Mesothelial cell of epicardium (in vitro differentiated cells): Measurements from ENCODE around the gene WDR11. TPM values are rescaled to one million over a fixed set of nuclear protein-coding genes. Genes with fewer than 3 reads are reported as not detected.

ENCODE experiments used
- DNase-seq, 2 experiments: peaks; one replicate each; pipeline ENCODE4 v3.0.0; 2021; ENCODE audit warnings: low spot score in 2 of 2; ENCODE audit not compliant: unreplicated experiment in 2 of 2
- H3K27ac Mint-ChIP-seq: 2 replicates; pipeline ENCODE4 v1.8.0; 2021; ENCODE audit warnings: mixed read lengths
- H3K27me3 Mint-ChIP-seq: 2 replicates; pipeline ENCODE4 v1.8.0; 2021; ENCODE audit warnings: low read depth, mixed read lengths
- H3K36me3 Mint-ChIP-seq: 2 replicates; pipeline ENCODE4 v1.8.0; 2021; ENCODE audit warnings: mixed read lengths
- H3K4me1 Mint-ChIP-seq: 2 replicates; pipeline ENCODE4 v1.8.0; 2021; ENCODE audit warnings: mixed read lengths
- H3K4me3 Mint-ChIP-seq: 2 replicates; pipeline ENCODE4 v1.8.0; 2021; ENCODE audit warnings: mild to moderate bottlenecking, moderate library complexity, mixed read lengths
- H3K9me3 Mint-ChIP-seq: 2 replicates; pipeline ENCODE4 v1.8.0; 2021; ENCODE audit warnings: mixed read lengths
- CTCF ChIP-seq: fragments of 200-600 bp; sonication (generic); IDR thresholded peaks from one replicate; pipeline ENCODE4 v1.5.0; 2021; ENCODE audit warnings: antibody characterized with exemption; ENCODE audit not compliant: unreplicated experiment
- total RNA-seq: library from RNA; stranded (reverse); gene quantifications from 3 replicates; pipeline ENCODE4 v1.2.1, GENCODE V29; 2021

Gene WDR11
- total RNA-seq, 1 donor from 2014 or later = 76.0 TPM

- Mint-ChIP-seq H3K36me3 (no peaks in the 10 kb centered on the region), H3K27ac (no peak overlapping the region), H3K9me3 (no peaks in the 10 kb centered on the region), H3K4me1 (no peaks in the 10 kb centered on the region), H3K4me3 (no peak overlapping the region), H3K27me3 (peaks cover 35% of the 10 kb centered on the region)
- TF ChIP-seq CTCF = no peak
- DNase-seq = no peak
Observed at GRCh38 chr10:120835603-120836002, 15.6 kb upstream of the WDR11 start.

GRCh38 chr10:120838941-120839340 lies 12.2 kb upstream of the WDR11 start:
- H3K9me3 Mint-ChIP-seq = no peaks in the 10 kb centered on the region
- DNase-seq = no peak
- no peak for TF ChIP-seq CTCF
- no peak overlapping the region for H3K4me3 Mint-ChIP-seq
- no peaks in the 10 kb centered on the region for H3K4me1 Mint-ChIP-seq
- H3K36me3 Mint-ChIP-seq = no peaks in the 10 kb centered on the region
- H3K27me3 Mint-ChIP-seq = peaks cover 29% of the 10 kb centered on the region
- H3K27ac Mint-ChIP-seq = no peak overlapping the region

- Mint-ChIP-seq H3K4me3 (no peak overlapping the region), H3K36me3 (no peaks in the 10 kb centered on the region), H3K9me3 (no peaks in the 10 kb centered on the region), H3K27me3 (peaks cover 44% of the 10 kb centered on the region), H3K27ac (no peak overlapping the region), H3K4me1 (no peaks in the 10 kb centered on the region)
- DNase-seq = no peak
- no peak for TF ChIP-seq CTCF
Observed at GRCh38 chr10:120841522-120842189, 9.5 kb upstream of the WDR11 start.

GRCh38 chr10:120854388-120854787 lies 3.2 kb downstream of the WDR11 start:
- Mint-ChIP-seq H3K9me3 (peaks cover 15% of the 10 kb centered on the region), H3K27me3 (no peaks in the 10 kb centered on the region), H3K27ac (no peak overlapping the region), H3K36me3 (peaks cover 29% of the 10 kb centered on the region), H3K4me3 (no peak overlapping the region), H3K4me1 (peaks cover 25% of the 10 kb centered on the region)
- no peak for TF ChIP-seq CTCF
- DNase-seq = no peak

- H3K9me3 Mint-ChIP-seq = no peaks in the 10 kb centered on the region
- peaks cover 12% of the 10 kb centered on the region for H3K36me3 Mint-ChIP-seq
- H3K4me1 Mint-ChIP-seq = no peaks in the 10 kb centered on the region
- no peak overlapping the region for H3K27ac Mint-ChIP-seq
- DNase-seq = no peak
- TF ChIP-seq CTCF = no peak
- no peak overlapping the region for H3K4me3 Mint-ChIP-seq
- H3K27me3 Mint-ChIP-seq = no peaks in the 10 kb centered on the region
Observed at GRCh38 chr10:120861178-120861855, 10.2 kb downstream of the WDR11 start.
